Measurements from ENCODE around the gene GAGE12J.
"Not testable (repeated sequence)": the region's sequence is repeated elsewhere in the genome, so short reads cannot be mapped to it uniquely, and the experiment has no call there.

The GAGE12J gene

DNA sequence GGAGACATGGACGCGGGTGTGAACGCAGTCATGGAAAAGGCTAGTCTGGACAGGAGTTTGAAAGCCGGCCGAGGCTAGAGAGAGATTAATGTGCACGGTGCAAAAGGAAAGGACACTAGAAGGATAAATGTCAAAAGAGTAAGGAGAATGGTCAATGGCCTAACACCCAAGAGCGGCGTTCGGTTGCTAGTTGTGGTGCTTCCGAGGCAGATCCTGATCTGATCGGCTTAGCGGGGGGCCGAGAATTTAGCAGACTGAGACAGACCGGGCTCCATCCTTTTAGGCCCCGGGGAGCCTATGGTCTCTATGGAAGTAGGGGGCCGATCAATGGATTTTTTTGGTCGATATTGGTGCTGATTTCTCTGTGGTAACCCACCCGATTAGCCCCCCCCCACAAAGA lies 11.5 kb upstream of the GAGE12J start:
- DNase-seq (ENCODE audit: low spot score), result no peak

DNA sequence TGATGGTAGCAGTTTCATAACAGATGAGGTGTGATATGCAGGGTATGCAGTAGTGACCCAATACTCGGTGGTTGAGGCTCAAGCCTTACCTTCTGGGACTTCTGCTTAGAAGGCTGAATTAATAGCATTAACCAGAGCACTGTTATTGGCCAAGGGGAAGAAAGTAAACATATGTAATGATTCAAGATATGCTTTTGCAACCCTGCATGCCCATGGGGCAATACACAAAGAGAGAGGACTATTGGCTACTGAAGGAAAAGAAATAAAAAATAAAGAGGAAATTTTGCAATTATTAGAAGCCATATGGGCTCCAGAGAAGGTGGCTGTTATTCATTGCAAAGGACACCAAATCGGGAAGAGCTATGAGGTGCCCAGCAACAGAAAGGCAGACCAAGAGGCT lies 9.7 kb upstream of the GAGE12J start:
- no peak for DNase-seq (ENCODE audit: low spot score)

DNA sequence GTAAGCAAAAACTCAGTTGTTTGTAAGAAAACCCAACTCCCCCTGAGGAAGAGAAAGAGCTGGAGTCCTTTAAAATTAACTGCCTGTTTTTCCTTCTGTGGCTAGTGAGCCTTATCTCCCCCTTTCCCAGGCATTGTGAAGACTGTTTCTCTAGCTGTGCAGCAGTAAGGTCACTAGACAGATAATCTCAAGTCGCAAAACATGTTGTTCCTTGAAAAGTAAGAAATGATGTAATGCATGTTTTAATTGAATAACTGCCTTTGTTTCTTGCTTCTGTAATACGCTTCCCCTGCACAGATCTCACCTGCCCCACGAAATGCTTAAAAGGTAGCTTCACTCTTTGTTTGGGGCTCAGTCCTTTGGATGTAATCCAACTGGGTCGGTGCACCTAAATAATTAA lies 5.8 kb upstream of the GAGE12J start:
- no peak for DNase-seq (ENCODE audit: low spot score)

DNA sequence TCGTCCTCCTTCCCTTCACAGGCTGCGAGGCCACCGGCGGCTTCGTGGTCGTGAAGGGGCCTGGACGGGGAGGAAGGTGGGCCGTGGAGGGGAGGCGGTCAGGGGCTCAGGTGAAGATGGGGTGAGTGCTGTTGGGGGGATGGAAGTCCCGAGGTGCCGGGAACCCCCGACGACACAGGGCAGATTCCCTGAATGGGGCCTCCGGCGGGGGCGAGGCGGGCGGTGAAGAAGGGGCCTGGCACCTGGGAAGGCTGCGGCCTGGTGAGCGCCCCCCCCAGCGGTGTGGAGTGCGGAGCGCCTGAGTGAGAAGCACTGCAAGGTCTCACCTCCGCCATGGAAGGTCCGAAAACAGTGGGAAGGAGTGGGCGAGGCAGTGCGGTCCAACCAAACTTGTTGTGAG lies 429 bp downstream of the GAGE12J start:
- not testable (repeated sequence) for DNase-seq (ENCODE audit: low spot score)

DNA sequence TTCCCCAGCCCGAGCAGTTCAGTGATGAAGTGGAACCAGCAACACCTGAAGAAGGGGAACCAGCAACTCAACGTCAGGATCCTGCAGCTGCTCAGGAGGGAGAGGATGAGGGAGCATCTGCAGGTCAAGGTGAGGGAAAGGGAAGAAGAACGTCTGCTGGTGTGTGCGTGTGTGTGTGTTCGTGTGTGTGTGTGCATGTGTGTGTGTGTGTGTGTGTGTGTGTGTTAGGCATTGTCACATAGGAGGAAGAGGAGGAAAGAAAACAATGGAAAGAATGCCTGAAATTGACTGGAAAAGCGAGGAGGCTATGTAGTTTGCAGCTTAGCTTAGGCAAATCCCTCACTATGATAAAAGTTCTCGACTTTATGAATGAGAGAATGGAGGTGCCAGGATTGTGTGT lies 1.9 kb downstream of the GAGE12J start:
- DNase-seq (ENCODE audit: low spot score), result not testable (repeated sequence)

DNA sequence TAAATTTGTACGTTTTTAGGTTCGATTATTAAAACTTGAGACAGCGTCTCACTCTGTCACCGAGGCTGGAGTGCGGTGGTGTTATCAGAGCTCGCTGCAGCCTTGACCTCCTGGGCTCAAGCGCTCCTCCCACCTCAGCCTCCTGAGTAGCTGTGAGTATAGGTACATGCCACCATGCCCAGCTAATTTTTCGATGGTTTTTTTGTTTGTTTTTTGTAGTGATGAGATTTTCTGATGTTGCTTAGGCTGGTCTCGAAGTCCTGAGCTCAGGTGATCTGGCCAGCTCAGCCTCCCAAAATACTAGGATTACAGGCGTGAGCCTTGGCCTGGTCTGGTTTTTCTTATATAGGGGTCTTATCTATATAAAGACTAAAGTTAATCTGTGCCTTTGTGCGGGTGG lies 8.6 kb downstream of the GAGE12J start:
- DNase-seq (ENCODE audit: low spot score), result not testable (repeated sequence)

DNA sequence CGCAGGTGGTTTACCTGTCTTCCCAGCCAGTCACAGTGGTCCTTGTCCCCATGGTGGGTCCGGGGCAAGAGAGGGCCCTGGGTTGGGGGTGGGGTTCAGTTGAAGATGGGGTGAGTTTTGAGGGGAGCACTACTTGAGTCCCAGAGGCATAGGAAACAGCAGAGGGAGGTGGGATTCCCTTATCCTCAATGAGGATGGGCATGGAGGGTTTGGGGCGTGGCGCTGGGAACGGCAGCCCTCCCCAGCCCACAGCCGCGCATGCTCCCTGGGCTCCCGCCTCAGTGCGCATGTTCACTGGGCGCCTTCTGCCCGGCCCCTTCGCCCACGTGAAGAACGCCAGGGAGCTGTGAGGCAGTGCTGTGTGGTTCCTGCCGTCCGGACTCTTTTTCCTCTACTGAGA lies 9.4 kb downstream of the GAGE12J start, which contains the start of gene GAGE13:
GAGE13 (plus strand) TSS at position 301 of the 400 bp plus-strand sequence. CDS start 1,156 bp downstream, outside the sequence.
- DNase-seq (ENCODE audit: low spot score), result not testable (repeated sequence)

DNA sequence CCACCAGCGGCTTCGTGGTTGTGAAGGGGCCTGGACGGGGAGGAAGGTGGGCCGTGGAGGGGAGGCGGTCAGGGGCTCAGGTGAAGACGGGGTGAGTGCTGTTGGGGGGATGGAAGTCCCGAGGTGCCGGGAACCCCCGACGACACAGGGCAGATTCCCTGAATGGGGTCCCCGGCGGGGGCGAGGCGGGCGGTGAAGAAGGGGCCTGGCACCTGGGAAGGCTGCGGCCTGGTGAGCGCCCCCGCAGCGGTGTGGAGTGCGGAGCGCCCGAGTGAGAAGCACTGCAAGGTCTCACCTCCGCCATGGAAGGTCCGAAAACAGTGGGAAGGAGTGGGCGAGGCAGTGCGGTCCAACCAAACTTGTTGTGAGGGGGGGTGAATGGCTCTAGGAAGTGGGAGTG lies 10.0 kb downstream of the GAGE12J start:
- DNase-seq (ENCODE audit: low spot score), result not testable (repeated sequence)

DNA sequence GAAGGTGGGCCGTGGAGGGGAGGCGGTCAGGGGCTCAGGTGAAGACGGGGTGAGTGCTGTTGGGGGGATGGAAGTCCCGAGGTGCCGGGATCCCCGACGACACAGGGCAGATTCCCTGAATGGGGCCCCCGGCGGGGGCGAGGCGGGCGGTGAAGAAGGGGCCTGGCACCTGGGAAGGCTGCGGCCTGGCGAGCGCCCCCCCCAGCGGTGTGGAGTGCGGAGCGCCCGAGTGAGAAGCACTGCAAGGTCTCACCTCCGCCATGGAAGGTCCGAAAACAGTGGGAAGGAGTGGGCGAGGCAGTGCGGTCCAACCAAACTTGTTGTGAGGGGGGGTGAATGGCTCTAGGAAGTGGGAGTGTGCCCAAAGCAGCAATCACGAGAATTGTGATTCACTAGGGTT lies 19.6 kb downstream of the GAGE12J start:
- DNase-seq (ENCODE audit: low spot score), result not testable (repeated sequence)

DNA sequence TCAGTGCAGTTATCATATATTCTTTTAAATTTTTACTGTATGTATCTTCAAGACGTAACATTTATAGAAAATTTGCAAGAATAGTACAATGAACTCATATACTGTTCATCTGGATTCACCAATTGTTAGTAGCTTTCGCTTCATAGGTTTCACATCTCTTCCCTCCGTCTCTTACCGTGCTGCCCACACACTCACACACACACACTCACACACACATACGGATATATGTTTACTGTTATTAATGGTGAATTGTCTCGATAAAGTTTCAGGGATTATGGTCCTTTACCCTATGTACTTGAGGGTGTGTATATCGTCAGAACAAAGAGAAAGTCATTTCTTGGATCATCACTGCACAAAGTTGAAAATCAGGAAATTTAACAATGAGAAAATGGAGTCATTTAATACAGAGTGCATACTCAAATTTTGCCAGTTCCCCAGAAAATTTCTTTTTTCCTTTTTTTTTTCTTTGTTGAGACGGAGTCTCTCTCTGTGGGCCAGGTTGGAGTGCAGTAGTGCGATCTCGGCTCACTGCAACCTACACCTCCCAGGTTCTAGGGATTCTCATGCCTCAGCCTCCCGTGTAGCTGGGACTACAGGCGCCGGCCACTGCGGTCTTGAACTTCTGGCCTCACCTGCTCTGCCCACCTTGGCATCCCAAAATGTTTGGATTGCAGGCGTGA lies 22.8 kb downstream of the GAGE12J start:
- DNase-seq (ENCODE audit: low spot score), result not testable (repeated sequence)

DNA sequence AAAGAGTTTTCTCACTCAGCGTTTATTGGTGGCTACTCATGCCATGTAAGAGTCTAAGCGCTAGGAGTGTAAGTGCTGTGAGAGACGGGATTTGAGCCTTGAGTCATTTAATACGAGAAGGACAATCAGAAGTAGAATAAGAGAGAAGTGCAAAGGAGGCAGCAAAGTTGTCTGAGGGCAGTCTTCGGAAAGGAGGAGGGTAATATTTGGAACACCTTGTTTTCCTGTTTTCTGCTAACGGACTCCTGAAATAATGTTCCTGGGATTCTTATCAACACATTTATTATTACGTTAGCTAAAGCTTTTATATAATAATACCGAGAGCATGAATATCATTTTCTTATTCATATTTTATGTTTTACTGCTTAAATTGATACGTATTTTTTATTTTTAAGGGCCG lies 23.6 kb downstream of the GAGE12J start:
- not testable (repeated sequence) for DNase-seq (ENCODE audit: low spot score)

DNA sequence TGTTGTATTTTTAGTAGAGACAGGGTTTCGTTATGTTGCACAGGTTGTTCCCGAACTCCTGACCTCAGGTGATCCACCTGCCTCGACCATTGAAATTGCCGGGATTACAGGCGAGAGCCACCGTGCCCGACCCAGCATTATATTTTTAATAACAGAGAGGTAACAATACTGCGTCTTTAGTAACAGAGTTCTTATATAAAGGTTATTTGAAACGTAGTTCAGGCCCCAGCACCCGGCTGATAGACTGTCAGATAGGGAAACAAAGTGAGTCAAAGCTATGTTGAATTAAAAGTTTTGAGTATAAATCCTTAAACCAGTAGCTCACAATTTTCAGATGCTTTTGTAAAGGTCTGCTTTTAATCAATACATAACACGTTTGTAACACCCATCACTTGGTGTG lies 24.3 kb downstream of the GAGE12J start:
- not testable (repeated sequence) for DNase-seq (ENCODE audit: low spot score)

All from HuH-7.5 (cell line).